Uterus (tissue), 4 donors: Measurements from ENCODE around the gene MARCHF9. TPM values are rescaled to one million over a fixed set of nuclear protein-coding genes. Genes with fewer than 3 reads are reported as not detected.

Experiments used
- DNase-seq, 2 donors: peaks; one replicate each; pipeline ENCODE4 v3.0.0-alpha.2; 2019 to 2020
- H3K27ac ChIP-seq, 2 donors: fragments of 200-600 bp; sonication (generic); 1 replicate in 1 of 2; 2 replicates in 1 of 2; pipeline ENCODE4 v1.5.1; 2016 to 2018
- H3K27me3 ChIP-seq, 2 donors: fragments of 200-600 bp; sonication (generic); one replicate each; pipeline ENCODE4 v1.5.1; 2018 to 2019; ENCODE audit warnings: control low read depth in 1 of 2
- H3K36me3 ChIP-seq, 2 donors: fragments of 200-600 bp; sonication (generic); one replicate each; pipeline ENCODE4 v1.5.1; 2019; ENCODE audit warnings: control low read depth in 1 of 2
- H3K4me1 ChIP-seq, 2 donors: fragments of 200-600 bp; sonication (generic); one replicate each; pipeline ENCODE4 v1.5.1; 2018 to 2019; ENCODE audit warnings: control low read depth in 1 of 2
- H3K4me3 ChIP-seq, 2 donors: fragments of 200-600 bp; sonication (generic); 1 replicate in 1 of 2; 2 replicates in 1 of 2; pipeline ENCODE4 v1.5.1; 2018 to 2019; ENCODE audit warnings: mild to moderate bottlenecking in 1 of 2
- H3K9me3 ChIP-seq, 2 donors: fragments of 200-600 bp; sonication (generic); one replicate each; pipeline ENCODE4 v1.5.1; 2019; ENCODE audit warnings: control low read depth in 1 of 2
- POLR2A ChIP-seq, 2 donors: fragments of 450-650 bp; IDR thresholded peaks; one replicate each; pipeline ENCODE4 v1.6.1; 2016; ENCODE audit warnings: antibody characterized with exemption in 2 of 2, mild to moderate bottlenecking in 1 of 2, moderate library complexity in 1 of 2
- intact Hi-C: fragments of 100-400 bp; cut with DNase I; formaldehyde crosslinking; loops from one replicate; pipeline ENCODE4 v1.15.1; 2023; ENCODE audit warnings: low total_unique reads
- microRNA-seq: library from miRNA; unstranded; fragments of <30 nt; microRNA quantifications from one replicate; pipeline ENCODE4, GENCODE V29; 2016; ENCODE audit warnings: borderline microRNAs expressed, borderline replicate concordance
- small RNA-seq: library from RNA; depleted of rRNA; stranded (forward); fragments of <200 nt; gene quantifications from one replicate; pipeline ENCODE3, GENCODE V24; 2016
- total RNA-seq, 4 donors: library from RNA; depleted of rRNA in 3 of 4; stranded (reverse); fragments of >200 nt in 3 of 4; gene quantifications; one replicate each; pipeline versions ENCODE4 v1.1.0 to v1.2.4, GENCODE V29; 2014 to 2023
- TF ChIP-seq, protein P1 (sequence below), 4 experiments: fragments of 200-600 bp in 2 of 4; fragments of 450-650 bp in 2 of 4; sonication (generic) in 2 of 4; IDR thresholded peaks; one replicate each; pipeline ENCODE4 v1.5.1; 2016 to 2019; ENCODE audit warnings: antibody characterized with exemption in 4 of 4, mild to moderate bottlenecking in 2 of 4, moderate library complexity in 1 of 4
- donor health status: DM: yes; HTN: yes; CAD: no.

Gene MARCHF9
- total RNA-seq, 4 donors from 2014 or later, result 5.1 to 7.6 (median 6.8) TPM; not detected in 1

- Histone ChIP-seq H3K27ac (no peak overlapping the region), H3K4me3 (no peak overlapping the region), H3K36me3 (no peaks in the 10 kb centered on the region), H3K4me1 (no peaks in the 10 kb centered on the region), H3K27me3 (no peaks in the 10 kb centered on the region), H3K9me3 (no peaks in the 10 kb centered on the region)
- no peak for DNase-seq
- TF ChIP-seq POLR2A (IDR thresholded peaks at IDR 0.05), result no peak
- TF ChIP-seq, protein P1, sequence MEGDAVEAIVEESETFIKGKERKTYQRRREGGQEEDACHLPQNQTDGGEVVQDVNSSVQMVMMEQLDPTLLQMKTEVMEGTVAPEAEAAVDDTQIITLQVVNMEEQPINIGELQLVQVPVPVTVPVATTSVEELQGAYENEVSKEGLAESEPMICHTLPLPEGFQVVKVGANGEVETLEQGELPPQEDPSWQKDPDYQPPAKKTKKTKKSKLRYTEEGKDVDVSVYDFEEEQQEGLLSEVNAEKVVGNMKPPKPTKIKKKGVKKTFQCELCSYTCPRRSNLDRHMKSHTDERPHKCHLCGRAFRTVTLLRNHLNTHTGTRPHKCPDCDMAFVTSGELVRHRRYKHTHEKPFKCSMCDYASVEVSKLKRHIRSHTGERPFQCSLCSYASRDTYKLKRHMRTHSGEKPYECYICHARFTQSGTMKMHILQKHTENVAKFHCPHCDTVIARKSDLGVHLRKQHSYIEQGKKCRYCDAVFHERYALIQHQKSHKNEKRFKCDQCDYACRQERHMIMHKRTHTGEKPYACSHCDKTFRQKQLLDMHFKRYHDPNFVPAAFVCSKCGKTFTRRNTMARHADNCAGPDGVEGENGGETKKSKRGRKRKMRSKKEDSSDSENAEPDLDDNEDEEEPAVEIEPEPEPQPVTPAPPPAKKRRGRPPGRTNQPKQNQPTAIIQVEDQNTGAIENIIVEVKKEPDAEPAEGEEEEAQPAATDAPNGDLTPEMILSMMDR (IDR thresholded peaks at IDR 0.05), result no peak
- intact Hi-C loops, result no loop called here
These were observed 52.4 kb downstream of the MARCHF9 start for GRCh38 chr12:57807285-57807684.

DNA sequence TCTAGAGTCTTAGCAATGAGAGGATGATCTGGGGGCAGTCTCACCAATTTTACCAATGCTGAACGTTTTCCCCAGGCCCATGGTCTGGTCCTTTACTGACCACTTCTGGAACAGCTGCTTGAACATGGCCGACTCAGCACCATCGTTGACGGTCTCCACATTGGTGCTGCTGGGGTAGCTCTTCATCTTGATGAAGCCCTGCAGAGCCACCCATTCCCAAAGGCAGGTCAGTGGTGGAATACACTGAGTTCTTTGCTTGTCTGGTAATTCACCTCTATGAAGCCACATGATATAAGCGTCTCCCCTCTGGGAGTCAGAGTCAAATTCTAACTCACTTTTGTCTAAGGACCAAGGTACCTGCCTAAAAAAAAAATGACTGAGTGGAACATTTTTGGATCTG lies 53.4 kb downstream of the MARCHF9 start:
- TF ChIP-seq, protein P1 (IDR thresholded peaks at IDR 0.05), result no peak
- TF ChIP-seq POLR2A (IDR thresholded peaks at IDR 0.05), result no peak
- no peak for DNase-seq
- Histone ChIP-seq H3K4me1 (no peaks in the 10 kb centered on the region), H3K4me3 (no peak overlapping the region), H3K27me3 (no peaks in the 10 kb centered on the region), H3K36me3 (no peaks in the 10 kb centered on the region), H3K9me3 (no peaks in the 10 kb centered on the region), H3K27ac (no peak overlapping the region)
- intact Hi-C loops, result no loop called here

GRCh38 chr12:57809425-57809824 lies 54.5 kb downstream of the MARCHF9 start:
- Histone ChIP-seq H3K4me1 (peaks cover 0 to 7% of the 10 kb centered on the region in 2 donors), H3K27me3 (no peaks in the 10 kb centered on the region), H3K9me3 (no peaks in the 10 kb centered on the region), H3K4me3 (no peak overlapping the region), H3K27ac (no peak overlapping the region), H3K36me3 (no peaks in the 10 kb centered on the region)
- intact Hi-C loops, result no loop called here
- TF ChIP-seq POLR2A (IDR thresholded peaks at IDR 0.05), result no peak
- TF ChIP-seq, protein P1 (IDR thresholded peaks at IDR 0.05), result no peak
- DNase-seq, result no peak

Small RNA genes lying within 50 kb of the gene (microRNA-seq; reads per million reads assigned to microRNA genes)
- gene MIR6759, result not detected

Small RNA genes lying within 50 kb of the gene (small RNA-seq; reads per million reads assigned to genes)
- not detected for gene RNU6-1083P

Other genes with a start within 250 kb of the MARCHF9 start
- 10 to 100 TPM in 2 of 4 donors, 1 to 10 TPM in 2; 2.3 to 28.2 (median 9.8) TPM for gene DDIT3, start 234.6 kb upstream of the MARCHF9 start, total RNA-seq
- gene MBD6, start 232.3 kb upstream of the MARCHF9 start, total RNA-seq, result 100 to 1,000 TPM in 1 of 4 donors, 10 to 100 TPM in 3; 14.9 to 138 (median 17.1) TPM
- 100 to 1,000 TPM; 117 to 175 (median 126) TPM for gene DCTN2, start 207.9 kb upstream of the MARCHF9 start, total RNA-seq
- 1 to 10 TPM in 3 of 4 donors, under 1 TPM in 1; 0.59 to 5.1 (median 1.9) TPM for gene KIF5A, start 205.1 kb upstream of the MARCHF9 start, total RNA-seq
- 10 to 100 TPM in 3 of 4 donors, 1 to 10 TPM in 1; 2.6 to 29.3 (median 18.8) TPM for gene PIP4K2C, start 163.9 kb upstream of the MARCHF9 start, total RNA-seq
- 10 to 100 TPM; 17.6 to 82.5 (median 40.9) TPM for gene DTX3, start 150.3 kb upstream of the MARCHF9 start, total RNA-seq
- gene ARHGEF25, start 143.7 kb upstream of the MARCHF9 start, total RNA-seq, result 100 to 1,000 TPM in 1 of 4 donors, 10 to 100 TPM in 3; 52.9 to 205 (median 85.6) TPM
- 10 to 100 TPM in 1 of 4 donors, 1 to 10 TPM in 3; 2.9 to 14.1 (median 3.9) TPM for gene B4GALNT1, start 121.9 kb upstream of the MARCHF9 start, total RNA-seq
- 100 to 1,000 TPM; 189 to 339 (median 252) TPM for gene OS9, start 61.0 kb upstream of the MARCHF9 start, total RNA-seq
- gene AGAP2, start 16.4 kb upstream of the MARCHF9 start, total RNA-seq, result 1 to 10 TPM in 3 of 4 donors, under 1 TPM in 1; 0.29 to 6.3 (median 2.6) TPM
- gene TSPAN31, start 10.1 kb upstream of the MARCHF9 start, total RNA-seq, result 100 to 1,000 TPM in 1 of 4 donors, 10 to 100 TPM in 3; 38.2 to 103 (median 51.0) TPM
- 100 to 1,000 TPM in 2 of 4 donors, 10 to 100 TPM in 2; 60.0 to 190 (median 110) TPM for gene CDK4, start 2.8 kb upstream of the MARCHF9 start, total RNA-seq
- 1 to 10 TPM in 1 of 4 donors, under 1 TPM in 1, not detected in 2; 0.28 to 1.2 TPM for gene CYP27B1, start 12.0 kb downstream of the MARCHF9 start, total RNA-seq
- gene METTL1, start 17.0 kb downstream of the MARCHF9 start, total RNA-seq, result 10 to 100 TPM in 3 of 4 donors, 1 to 10 TPM in 1; 5.1 to 22.4 (median 18.0) TPM
- 10 to 100 TPM in 2 of 4 donors, 1 to 10 TPM in 2; 2.3 to 15.5 (median 11.5) TPM for gene EEF1AKMT3, start 17.5 kb downstream of the MARCHF9 start, total RNA-seq
- 10 to 100 TPM in 3 of 4 donors, 1 to 10 TPM in 1; 8.2 to 22.3 (median 16.7) TPM for gene TSFM, start 27.7 kb downstream of the MARCHF9 start, total RNA-seq
- 10 to 100 TPM in 1 of 4 donors, 1 to 10 TPM in 2, not detected in 1; 4.4 to 21.8 (median 5.1) TPM for gene AVIL, start 63.6 kb downstream of the MARCHF9 start, total RNA-seq
- 100 to 1,000 TPM in 2 of 4 donors, 10 to 100 TPM in 2; 66.2 to 212 (median 90.9) TPM for gene CTDSP2, start 91.6 kb downstream of the MARCHF9 start, total RNA-seq
- 10 to 100 TPM in 1 of 4 donors, 1 to 10 TPM in 3; 4.9 to 59.1 (median 8.6) TPM for gene ATP23, start 186.5 kb downstream of the MARCHF9 start, total RNA-seq